H9 (cell line): ENCODE data around the gene ATP6V1D. TPM values are rescaled to one million over a fixed set of nuclear protein-coding genes. Genes with fewer than 3 reads are reported as not detected.

Source experiments
- DNase-seq: peaks from one replicate; pipeline ENCODE4 v3.0.0-alpha.2; 2017
- H2AFZ ChIP-seq: one replicate; pipeline ENCODE4 v1.6.1; 2013; ENCODE audit warnings: mild to moderate bottlenecking, low read length, control low read depth, moderate library complexity
- H2AK5ac ChIP-seq: 2 replicates; pipeline ENCODE4 v1.6.1; 2013; ENCODE audit warnings: low read length, control low read depth, mixed read lengths; ENCODE audit not compliant: insufficient read length
- H2BK120ac ChIP-seq: one replicate; pipeline ENCODE4 v1.6.1; 2013; ENCODE audit warnings: low read depth, mild to moderate bottlenecking, low read length, control low read depth, inconsistent platforms; ENCODE audit not compliant: poor library complexity, severe bottlenecking
- H2BK12ac ChIP-seq: 2 replicates; pipeline ENCODE4 v1.6.1; 2013; ENCODE audit warnings: low read length, control low read depth, mixed read lengths, low read depth; ENCODE audit not compliant: insufficient read length
- H2BK15ac ChIP-seq: 2 replicates; pipeline ENCODE4 v1.6.1; 2013; ENCODE audit warnings: low read depth, low read length, control low read depth
- H2BK20ac ChIP-seq: one replicate; pipeline ENCODE4 v1.6.1; 2013; ENCODE audit warnings: low read depth, mild to moderate bottlenecking, low read length, control low read depth, inconsistent platforms; ENCODE audit not compliant: poor library complexity, severe bottlenecking
- H2BK5ac ChIP-seq: 2 replicates; pipeline ENCODE4 v1.6.1; 2013; ENCODE audit warnings: low read length, control low read depth, mixed read lengths; ENCODE audit not compliant: insufficient read length
- H3K14ac ChIP-seq: 2 replicates; pipeline ENCODE4 v1.6.1; 2013; ENCODE audit warnings: low read length, control low read depth; ENCODE audit not compliant: insufficient read depth
- H3K18ac ChIP-seq: 2 replicates; pipeline ENCODE4 v1.6.1; 2013; ENCODE audit warnings: low read depth, mild to moderate bottlenecking, mixed read lengths, low read length, control low read depth; ENCODE audit not compliant: insufficient read length
- H3K23ac ChIP-seq: 2 replicates; pipeline ENCODE4 v1.6.1; 2013; ENCODE audit warnings: low read length, control low read depth, mixed read lengths, low read depth; ENCODE audit not compliant: insufficient read length
- H3K23me2 ChIP-seq: 2 replicates; pipeline ENCODE4 v1.6.1; 2013; ENCODE audit warnings: low read depth, mild to moderate bottlenecking, mixed read lengths, low read length, control low read depth; ENCODE audit not compliant: insufficient read length, poor library complexity, severe bottlenecking
- H3K27ac ChIP-seq: 2 replicates; pipeline ENCODE4 v1.5.1; 2013; ENCODE audit warnings: low read length, control low read depth, mixed read lengths, low read depth; ENCODE audit not compliant: insufficient read length
- H3K27me3 ChIP-seq: 2 replicates; pipeline ENCODE4 v1.6.1; 2013; ENCODE audit warnings: low read length, control low read depth, inconsistent platforms; ENCODE audit not compliant: insufficient read depth
- H3K4ac ChIP-seq: 2 replicates; pipeline ENCODE4 v1.6.1; 2013; ENCODE audit warnings: low read depth, mild to moderate bottlenecking, control low read depth, inconsistent platforms, low read length, moderate library complexity
- H3K4me1 ChIP-seq: 2 replicates; pipeline ENCODE4 v1.6.1; 2013; ENCODE audit warnings: low read length, control low read depth, inconsistent platforms; ENCODE audit not compliant: insufficient read depth
- H3K4me2 ChIP-seq: 2 replicates; pipeline ENCODE4 v1.6.1; 2013; ENCODE audit warnings: low read length, control low read depth, mixed read lengths; ENCODE audit not compliant: insufficient read length, insufficient read depth
- H3K56ac ChIP-seq: 2 replicates; pipeline ENCODE4 v1.6.1; 2013; ENCODE audit warnings: low read depth, mild to moderate bottlenecking, mixed read lengths, low read length, control low read depth; ENCODE audit not compliant: insufficient read length
- H3K79me1 ChIP-seq: 2 replicates; pipeline ENCODE4 v1.6.1; 2013; ENCODE audit warnings: low read depth, mild to moderate bottlenecking, moderate library complexity, low read length, control low read depth, inconsistent platforms; ENCODE audit not compliant: insufficient read depth, poor library complexity, severe bottlenecking
- H3K79me2 ChIP-seq: 2 replicates; pipeline ENCODE4 v1.6.1; 2013; ENCODE audit warnings: low read length, control low read depth, inconsistent platforms; ENCODE audit not compliant: insufficient read depth
- H3K9ac ChIP-seq: 2 replicates; pipeline ENCODE4 v1.6.1; 2013; ENCODE audit warnings: low read length, control low read depth, mixed read lengths; ENCODE audit not compliant: insufficient read length; ENCODE audit errors: extremely low read depth
- H3K9me3 ChIP-seq: one replicate; pipeline ENCODE4 v1.6.1; 2013; ENCODE audit warnings: low read depth, low read length, inconsistent platforms; ENCODE audit not compliant: control insufficient read depth
- H3T11ph ChIP-seq: one replicate; pipeline ENCODE4 v1.6.1; 2013; ENCODE audit warnings: mild to moderate bottlenecking, low read length, control low read depth, inconsistent platforms
- H4K20me1 ChIP-seq: one replicate; pipeline ENCODE4 v1.6.1; 2013; ENCODE audit not compliant: control insufficient read depth, insufficient read length, insufficient read depth
- H4K5ac ChIP-seq: 2 replicates; pipeline ENCODE4 v1.6.1; 2013; ENCODE audit warnings: low read depth, mild to moderate bottlenecking, mixed read lengths, low read length, control low read depth; ENCODE audit not compliant: insufficient read length
- H4K8ac ChIP-seq: replicated peaks from 2 replicates; pipeline ENCODE4 v1.6.1; 2013; ENCODE audit warnings: low read length, control low read depth, mixed read lengths, low read depth; ENCODE audit not compliant: insufficient read length
- H4K91ac ChIP-seq: 2 replicates; pipeline ENCODE4 v1.6.1; 2013; ENCODE audit warnings: low read depth, mild to moderate bottlenecking, moderate library complexity, mixed read lengths, low read length, control low read depth; ENCODE audit not compliant: insufficient read length
- H3K27ac Mint-ChIP-seq, 3 experiments: 2 replicates in 2 of 3; 3 replicates in 1 of 3; pipeline ENCODE4 v1.8.0; 2020 to 2021; ENCODE audit warnings: mixed read lengths in 3 of 3, mild to moderate bottlenecking in 1 of 3, moderate library complexity in 1 of 3
- H3K27me3 Mint-ChIP-seq: 2 replicates; pipeline ENCODE4 v1.8.0; 2021; ENCODE audit warnings: low read depth, mild to moderate bottlenecking, moderate library complexity, mixed read lengths
- H3K36me3 Mint-ChIP-seq, 3 experiments: 2 replicates in 2 of 3; 3 replicates in 1 of 3; pipeline ENCODE4 v1.8.0; 2020 to 2021; ENCODE audit warnings: low read depth in 3 of 3, mixed read lengths in 3 of 3; ENCODE audit not compliant: insufficient read depth in 1 of 3
- H3K4me1 Mint-ChIP-seq, 2 experiments: 2 replicates each; pipeline ENCODE4 v1.8.0; 2020; ENCODE audit warnings: mixed read lengths in 2 of 2
- H3K4me3 Mint-ChIP-seq, 2 experiments: 2 replicates in 1 of 2; 3 replicates in 1 of 2; pipeline ENCODE4 v1.8.0; 2020 to 2021; ENCODE audit warnings: mild to moderate bottlenecking in 2 of 2, mixed read lengths in 2 of 2, moderate library complexity in 1 of 2
- H3K9me3 Mint-ChIP-seq, 2 experiments: 2 replicates in 1 of 2; 3 replicates in 1 of 2; pipeline ENCODE4 v1.8.0; 2020; ENCODE audit warnings: mild to moderate bottlenecking in 2 of 2, mixed read lengths in 2 of 2, moderate library complexity in 1 of 2
- whole genome bisulfite sequencing: extraction: QIAGEN DNeasy Blood & Tissue Kit; methylation state at CpG from one replicate; pipeline ENCODE4 v1.1.7; 2013; ENCODE audit warnings: missing lambda C conversion rate, low lambda C conversion rate, mixed read lengths; ENCODE audit not compliant: insufficient read length; ENCODE audit errors: extremely low coverage; 5-methylcytosine and 5-hydroxymethylcytosine counted together
- total RNA-seq: library from RNA; stranded (reverse); gene quantifications from 2 replicates; pipeline ENCODE4 v1.2.1, GENCODE V29; 2021
- TF ChIP-seq, protein P1 (sequence below): fragments of 200-600 bp; sonication (generic); conservative IDR thresholded peaks from 3 replicates; pipeline ENCODE4 v1.8.0; 2021; ENCODE audit warnings: antibody characterized with exemption, mild to moderate bottlenecking

Gene ATP6V1D
- total RNA-seq, 1 experiment from 2014 or later: 85.7 TPM

DNA sequence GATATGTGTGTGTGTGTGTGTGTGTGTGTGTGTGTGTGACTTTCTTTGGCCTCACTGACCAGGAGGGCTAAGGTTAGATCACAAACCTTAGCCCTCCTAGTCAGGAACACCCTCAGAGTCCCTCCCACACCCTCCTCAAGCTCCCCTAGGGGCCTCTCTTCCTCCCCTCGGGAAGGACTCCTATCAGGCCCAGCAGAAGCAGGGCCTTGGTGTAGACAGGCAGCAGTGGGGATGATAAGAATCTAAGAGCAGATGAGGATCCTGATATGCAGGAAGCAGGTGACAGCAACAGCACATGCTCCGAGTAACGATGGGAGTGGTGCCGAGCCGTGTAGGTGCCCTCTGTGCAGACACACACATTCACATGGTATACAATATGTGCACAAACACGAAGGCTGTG, 31.7 kb upstream of the ATP6V1D start:
- H3K56ac ChIP-seq: no peak overlapping the region
- H3K18ac ChIP-seq: no peak overlapping the region
- H3K9me3 ChIP-seq: no peaks in the 10 kb centered on the region
- H3K4me2 ChIP-seq: no peak overlapping the region
- no peak overlapping the region for H4K8ac ChIP-seq
- Mint-ChIP-seq H3K9me3 (no peaks in the 10 kb centered on the region), H3K27ac (no peak overlapping the region; a peak in 1 of 7 replicates), H3K36me3 (no peaks in the 10 kb centered on the region), H3K4me1 (peaks cover 0 to under 1% of the 10 kb centered on the region in 2 experiments; a peak in 2 of 4 replicates), H3K27me3 (no peaks in the 10 kb centered on the region; the same call in none of the 2 replicates), H3K4me3 (no peak overlapping the region)
- H3K79me2 ChIP-seq: no peaks in the 10 kb centered on the region
- no peak overlapping the region for H2AFZ ChIP-seq
- H3K4ac ChIP-seq: no peak overlapping the region
- TF ChIP-seq, protein P1, sequence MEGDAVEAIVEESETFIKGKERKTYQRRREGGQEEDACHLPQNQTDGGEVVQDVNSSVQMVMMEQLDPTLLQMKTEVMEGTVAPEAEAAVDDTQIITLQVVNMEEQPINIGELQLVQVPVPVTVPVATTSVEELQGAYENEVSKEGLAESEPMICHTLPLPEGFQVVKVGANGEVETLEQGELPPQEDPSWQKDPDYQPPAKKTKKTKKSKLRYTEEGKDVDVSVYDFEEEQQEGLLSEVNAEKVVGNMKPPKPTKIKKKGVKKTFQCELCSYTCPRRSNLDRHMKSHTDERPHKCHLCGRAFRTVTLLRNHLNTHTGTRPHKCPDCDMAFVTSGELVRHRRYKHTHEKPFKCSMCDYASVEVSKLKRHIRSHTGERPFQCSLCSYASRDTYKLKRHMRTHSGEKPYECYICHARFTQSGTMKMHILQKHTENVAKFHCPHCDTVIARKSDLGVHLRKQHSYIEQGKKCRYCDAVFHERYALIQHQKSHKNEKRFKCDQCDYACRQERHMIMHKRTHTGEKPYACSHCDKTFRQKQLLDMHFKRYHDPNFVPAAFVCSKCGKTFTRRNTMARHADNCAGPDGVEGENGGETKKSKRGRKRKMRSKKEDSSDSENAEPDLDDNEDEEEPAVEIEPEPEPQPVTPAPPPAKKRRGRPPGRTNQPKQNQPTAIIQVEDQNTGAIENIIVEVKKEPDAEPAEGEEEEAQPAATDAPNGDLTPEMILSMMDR: no peak
- no peak overlapping the region for H3K9ac ChIP-seq
- H3K27ac ChIP-seq: no peak overlapping the region
- H3K79me1 ChIP-seq: no peaks in the 10 kb centered on the region
- no peak overlapping the region for H3T11ph ChIP-seq
- H2BK5ac ChIP-seq: no peak overlapping the region
- H4K91ac ChIP-seq: no peak overlapping the region
- no peaks in the 10 kb centered on the region for H3K23me2 ChIP-seq
- H2BK12ac ChIP-seq: no peak overlapping the region
- no peak overlapping the region for H2BK15ac ChIP-seq
- H2AK5ac ChIP-seq: no peak overlapping the region
- H3K23ac ChIP-seq: no peak overlapping the region
- no peaks in the 10 kb centered on the region for H3K4me1 ChIP-seq
- WGBS: no CpG with 5 or more reads among the region's 6 CpGs
- DNase-seq: no peak
- H4K5ac ChIP-seq: no peak overlapping the region
- H2BK20ac ChIP-seq: no peak overlapping the region
- H3K14ac ChIP-seq: no peak overlapping the region
- H4K20me1 ChIP-seq: no peaks in the 10 kb centered on the region
- no peak overlapping the region for H2BK120ac ChIP-seq
- H3K27me3 ChIP-seq: no peaks in the 10 kb centered on the region
